NCI-H526 (cell line): ENCODE results near the gene AK5.

ENCODE experiments used
- DNase-seq, 2 experiments: peaks; one replicate each; lab custom pipeline; 2025; lab: John Stamatoyannopoulos, UW

Gene AK5, protein sequence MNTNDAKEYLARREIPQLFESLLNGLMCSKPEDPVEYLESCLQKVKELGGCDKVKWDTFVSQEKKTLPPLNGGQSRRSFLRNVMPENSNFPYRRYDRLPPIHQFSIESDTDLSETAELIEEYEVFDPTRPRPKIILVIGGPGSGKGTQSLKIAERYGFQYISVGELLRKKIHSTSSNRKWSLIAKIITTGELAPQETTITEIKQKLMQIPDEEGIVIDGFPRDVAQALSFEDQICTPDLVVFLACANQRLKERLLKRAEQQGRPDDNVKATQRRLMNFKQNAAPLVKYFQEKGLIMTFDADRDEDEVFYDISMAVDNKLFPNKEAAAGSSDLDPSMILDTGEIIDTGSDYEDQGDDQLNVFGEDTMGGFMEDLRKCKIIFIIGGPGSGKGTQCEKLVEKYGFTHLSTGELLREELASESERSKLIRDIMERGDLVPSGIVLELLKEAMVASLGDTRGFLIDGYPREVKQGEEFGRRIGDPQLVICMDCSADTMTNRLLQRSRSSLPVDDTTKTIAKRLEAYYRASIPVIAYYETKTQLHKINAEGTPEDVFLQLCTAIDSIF

DNA sequence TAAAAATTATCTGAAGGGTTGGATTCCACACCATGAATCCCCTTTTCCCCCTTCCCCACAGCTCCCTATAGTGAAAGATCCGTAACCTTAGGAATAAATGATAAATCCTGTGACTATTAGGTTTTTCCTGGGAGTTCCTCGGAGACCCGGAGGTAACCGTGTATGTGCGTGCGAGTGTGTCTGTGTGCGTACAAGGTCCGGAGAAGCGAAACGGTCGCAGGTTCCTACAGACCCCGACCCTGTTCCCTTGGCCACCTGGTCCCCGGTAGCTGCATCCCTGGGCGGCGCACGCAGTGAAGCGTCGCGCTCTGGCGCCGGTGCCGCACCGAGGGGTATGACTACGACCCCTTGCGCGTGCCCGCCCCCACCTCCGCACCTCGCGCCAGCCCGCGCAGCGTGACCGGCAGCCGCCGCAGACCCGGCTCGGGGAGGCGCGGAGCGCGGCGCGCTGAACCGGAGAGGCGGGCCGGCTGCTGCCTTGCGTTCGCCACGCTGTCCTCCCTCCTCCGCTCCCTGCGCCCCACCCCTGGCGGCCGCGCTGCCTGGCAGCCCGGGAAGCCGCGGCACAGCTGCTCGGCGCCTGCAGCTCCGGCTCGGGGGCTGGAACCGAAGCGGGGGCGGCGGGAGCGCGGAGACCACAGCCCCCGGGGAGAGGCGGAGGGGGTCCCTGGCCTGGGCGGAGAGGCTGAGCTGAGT is at the start of gene AK5:
AK5 (plus strand) TSS at position 529 of the 696 bp plus-strand sequence. CDS start 295 bp downstream, outside the sequence.
- peak; percentile 13 to 75 for DNase-seq

DNA sequence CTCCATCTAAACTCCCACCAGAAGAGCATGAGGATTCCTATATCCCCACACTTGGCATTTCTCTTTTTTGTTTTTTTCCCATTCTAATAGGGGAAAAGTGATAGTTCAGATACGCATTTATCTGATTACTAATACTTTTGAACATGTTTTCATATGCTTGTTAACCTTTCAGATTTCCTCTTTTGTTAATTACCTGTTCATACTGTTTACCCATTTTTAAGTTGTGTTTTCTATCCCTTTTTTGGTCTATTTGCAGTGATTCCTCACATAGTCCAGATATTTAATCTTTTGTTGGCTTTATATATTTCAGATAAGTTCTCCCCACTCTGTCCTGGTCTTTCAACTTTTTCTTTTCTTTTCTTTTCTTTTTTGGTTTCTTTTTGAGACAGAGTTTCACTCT is 49.0 kb upstream of the AK5 start:
- DNase-seq = no peak

GRCh38 chr1:77234096-77234495 is 47.7 kb upstream of the AK5 start:
- no peak for DNase-seq

GRCh38 chr1:77234943-77235342 is 46.9 kb upstream of the AK5 start:
- no peak for DNase-seq

GRCh38 chr1:77238462-77238861 is 43.4 kb upstream of the AK5 start:
- DNase-seq = no peak

DNA sequence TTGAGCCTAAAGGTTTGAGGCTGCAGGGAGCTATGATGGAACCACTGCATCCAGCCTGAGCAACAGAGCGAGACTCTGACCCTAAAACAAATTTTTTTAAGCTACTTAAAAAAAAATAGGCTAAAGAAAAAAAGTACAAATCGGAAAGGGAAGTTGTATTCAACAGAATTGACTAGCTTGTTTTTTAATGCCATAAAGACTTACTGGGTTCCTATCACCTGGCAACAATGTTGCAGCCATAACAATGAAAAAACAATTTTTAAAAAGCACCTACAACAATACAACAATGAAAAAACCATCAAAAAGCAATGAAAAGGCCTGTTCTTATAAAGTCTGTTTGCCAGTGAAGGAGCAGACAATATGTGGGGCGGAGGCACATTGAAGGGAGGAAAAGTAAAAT is 42.5 kb upstream of the AK5 start:
- DNase-seq = no peak

GRCh38 chr1:77245830-77246229 is 36.0 kb upstream of the AK5 start:
- no peak for DNase-seq

DNA sequence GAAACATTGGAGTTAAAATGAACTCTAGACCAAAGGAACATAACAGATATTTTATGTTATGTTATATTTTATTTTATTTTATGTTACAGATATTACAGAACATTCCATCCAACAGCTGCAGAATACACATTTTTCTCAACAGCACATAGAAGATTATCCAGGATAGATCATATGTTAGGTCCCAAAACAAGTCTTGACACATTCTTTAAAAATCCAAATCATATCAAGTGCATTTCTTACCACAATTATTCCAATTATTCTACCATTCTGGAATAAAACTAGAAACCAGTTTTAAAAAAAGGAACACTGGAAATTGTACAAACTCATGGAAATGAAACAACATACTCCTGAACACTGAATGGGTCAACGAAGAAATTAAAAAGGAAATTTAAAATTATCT is 31.7 kb upstream of the AK5 start:
- no peak for DNase-seq

DNA sequence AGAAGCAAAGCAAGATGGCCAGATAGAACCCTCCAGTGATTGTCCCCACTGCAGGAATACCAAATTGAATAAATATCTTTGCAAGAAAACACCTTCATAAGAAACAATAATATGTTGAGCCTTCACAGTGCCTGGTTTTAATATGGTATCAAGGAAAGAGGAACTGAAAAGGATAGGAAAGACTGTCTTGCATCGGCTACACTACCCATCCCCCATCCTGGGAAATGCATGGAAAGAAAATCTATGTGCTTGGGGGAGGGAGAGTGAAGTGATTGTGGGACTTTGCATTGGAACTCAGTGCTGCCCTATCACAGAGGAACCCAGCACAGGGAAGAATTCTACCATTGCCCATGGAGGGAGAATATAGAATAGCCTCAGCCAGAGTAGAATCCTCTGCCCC is 28.6 kb upstream of the AK5 start:
- DNase-seq = no peak

GRCh38 chr1:77263708-77264107 is 18.1 kb upstream of the AK5 start:
- DNase-seq = no peak

DNA sequence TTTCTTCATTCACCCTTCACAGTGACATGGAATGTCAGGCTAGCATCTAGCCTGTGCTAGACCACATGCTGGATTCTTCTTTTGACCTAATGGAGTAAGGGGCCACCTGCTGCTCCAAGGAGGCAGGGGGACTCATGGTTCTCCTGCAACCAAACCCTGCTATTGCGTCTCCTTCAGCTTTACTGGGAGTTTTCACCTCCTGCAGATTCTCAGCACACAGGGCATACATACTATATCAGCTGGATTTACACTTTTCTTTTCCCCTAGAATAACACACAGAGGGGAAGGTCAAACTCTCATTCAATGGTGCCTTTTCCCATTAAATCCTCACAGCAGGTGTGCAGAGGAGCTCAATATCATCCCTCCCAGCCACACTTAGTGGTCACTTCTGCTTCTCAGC is 16.6 kb upstream of the AK5 start:
- DNase-seq = no peak

- DNase-seq = no peak
These were observed 14.8 kb upstream of the AK5 start for GRCh38 chr1:77267035-77267434.

- no peak for DNase-seq
These were observed 9.8 kb upstream of the AK5 start for GRCh38 chr1:77271852-77272580.

DNA sequence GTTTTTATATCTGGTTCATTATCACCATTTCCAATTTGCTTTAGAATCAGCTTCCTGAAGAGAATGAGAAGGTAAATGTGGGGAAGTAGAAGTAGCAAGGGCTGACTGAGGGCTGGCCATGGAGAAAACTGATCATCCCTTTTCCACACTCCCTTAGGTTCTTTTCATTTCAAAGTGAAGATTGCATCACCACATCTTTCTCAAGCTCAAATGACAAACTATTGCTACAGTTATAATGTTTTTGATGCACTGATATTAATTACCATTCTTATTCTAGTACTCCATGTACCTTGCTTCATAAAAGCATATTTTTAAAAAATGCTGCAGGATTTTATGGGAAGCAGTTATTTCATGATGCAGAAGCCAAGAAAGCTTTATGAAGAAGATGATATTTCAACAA is 7.9 kb upstream of the AK5 start:
- DNase-seq = no peak

DNA sequence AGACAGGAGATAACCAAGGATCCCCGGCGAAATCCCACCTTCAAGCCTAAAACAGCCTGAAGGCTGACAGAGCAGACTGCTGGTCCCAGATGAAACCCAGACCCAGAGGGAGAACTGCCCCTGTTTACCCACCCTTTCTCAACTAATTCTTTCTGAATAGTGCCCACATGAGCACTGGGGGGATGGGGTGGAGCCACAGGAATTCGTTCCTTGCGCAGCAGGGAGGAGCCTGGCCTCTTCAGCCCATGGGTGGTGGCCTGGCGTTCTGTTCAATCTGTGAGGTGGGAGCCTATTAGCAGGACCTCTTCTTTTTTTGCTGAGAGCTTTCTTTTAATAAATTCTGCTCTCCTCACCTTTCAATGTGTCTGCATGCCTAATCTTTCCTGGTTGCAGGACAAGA is 6.6 kb upstream of the AK5 start:
- DNase-seq = no peak

DNA sequence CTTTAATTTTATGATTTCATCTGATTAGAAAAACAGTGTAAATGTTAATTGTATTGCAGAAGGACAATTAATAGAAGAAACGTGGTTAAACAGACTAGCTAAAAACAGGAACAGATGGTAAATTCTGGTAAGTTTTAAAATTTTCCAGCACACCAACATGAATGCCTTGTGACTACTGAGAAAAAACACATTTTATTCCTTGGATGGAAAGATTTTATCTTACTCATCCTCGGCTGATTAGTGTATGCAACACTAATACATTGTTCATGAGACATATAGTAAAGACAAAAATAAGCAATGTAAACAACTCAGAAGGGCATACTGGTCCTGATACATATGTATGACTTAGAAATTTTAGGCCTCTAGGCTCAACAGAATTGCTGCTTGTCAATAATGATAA is 4.9 kb upstream of the AK5 start:
- no peak for DNase-seq

DNA sequence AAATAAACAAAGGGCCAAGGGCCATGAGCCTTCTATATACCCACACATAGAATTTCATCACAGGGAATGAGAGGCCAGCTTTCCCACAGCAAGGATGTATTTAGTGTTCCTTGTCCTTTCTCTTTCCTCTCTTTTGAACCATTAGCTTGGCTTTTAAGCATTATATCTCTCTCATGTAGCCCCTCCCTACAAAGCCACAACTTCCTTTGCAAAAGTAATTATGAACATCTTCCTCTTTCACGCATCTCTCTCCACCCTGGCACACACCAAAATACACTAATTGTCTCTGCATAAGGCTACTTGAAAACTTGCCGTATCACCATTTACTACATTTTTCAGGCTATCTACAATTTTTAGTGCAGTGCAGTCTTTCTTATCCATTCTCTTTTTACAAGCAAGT is 1.9 kb upstream of the AK5 start:
- no peak for DNase-seq

GRCh38 chr1:77280962-77281361 is 857 bp upstream of the AK5 start:
- no peak for DNase-seq

GRCh38 chr1:77282187-77282865 is 507 bp downstream of the AK5 start:
- peak; percentile 30 to 73 for DNase-seq

DNA sequence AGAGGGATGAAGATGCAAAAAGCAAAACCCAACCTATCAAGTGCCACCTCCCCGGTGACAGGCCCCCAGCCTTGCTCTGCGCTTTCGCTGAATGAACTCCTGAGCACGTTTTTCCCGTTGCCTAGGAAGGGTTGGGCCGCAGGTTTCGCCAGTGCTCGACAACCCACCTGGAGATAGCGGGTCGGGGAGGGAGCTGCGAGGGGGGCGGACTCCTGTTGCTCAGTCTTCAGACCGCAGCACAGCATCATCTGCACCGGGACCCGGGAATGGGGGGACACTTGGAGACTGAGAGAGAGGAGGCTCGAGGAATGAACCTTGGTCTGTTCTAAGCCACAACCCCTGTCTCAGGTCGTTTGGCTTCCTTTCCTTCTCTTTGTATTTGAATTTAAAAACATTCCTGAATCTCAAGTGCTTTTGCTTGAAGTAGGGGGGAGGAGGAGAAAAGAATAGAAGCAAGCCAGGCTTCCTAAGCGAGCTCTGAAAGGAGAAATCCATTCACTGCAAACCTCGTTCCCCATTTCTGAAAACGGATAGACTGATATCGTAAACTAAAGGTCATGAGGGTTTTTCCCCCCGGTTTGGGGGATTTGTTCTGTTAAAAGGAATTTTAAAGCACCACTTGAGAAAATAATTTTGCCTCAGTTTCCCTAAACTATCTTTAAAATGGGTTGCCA is 1.2 kb downstream of the AK5 start:
- DNase-seq = peak in 1 of 2 experiments; percentile 54

DNA sequence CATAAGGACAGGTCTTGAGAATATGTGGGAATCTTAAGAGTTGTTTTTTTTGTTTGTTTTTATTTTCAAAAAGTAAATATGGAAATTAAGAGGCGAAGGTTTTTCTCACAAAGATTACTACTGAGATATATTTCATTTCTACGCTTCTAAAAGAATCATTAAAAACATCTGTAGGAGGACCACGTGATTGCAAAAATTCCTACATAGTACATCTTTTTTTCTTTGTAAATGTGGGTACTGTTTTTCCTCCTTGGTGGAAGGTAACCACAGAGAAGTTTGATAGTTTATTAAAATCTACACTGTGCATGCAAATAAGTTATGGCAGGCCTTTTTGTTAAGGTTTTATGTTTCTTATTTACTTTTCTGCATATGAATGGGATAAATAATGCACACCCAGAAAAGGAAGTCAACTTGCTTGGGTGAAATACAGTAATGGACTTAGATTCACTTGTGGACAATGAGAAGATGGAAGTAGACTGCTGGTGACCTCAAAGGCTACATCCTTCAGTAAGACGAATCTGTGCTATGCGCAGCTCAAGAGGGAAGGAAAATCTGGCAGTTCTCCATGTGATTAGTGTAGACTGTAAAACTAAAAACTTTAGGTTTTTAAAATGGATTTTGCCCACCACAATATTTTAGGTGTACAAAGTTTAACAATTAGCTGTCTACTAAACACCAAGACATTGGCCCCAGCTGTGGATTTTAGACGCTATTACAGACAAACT is 2.0 kb downstream of the AK5 start:
- DNase-seq = peak; percentile 14 to 45
